Measurements from ENCODE around the gene FTO.

Gene FTO

DNA sequence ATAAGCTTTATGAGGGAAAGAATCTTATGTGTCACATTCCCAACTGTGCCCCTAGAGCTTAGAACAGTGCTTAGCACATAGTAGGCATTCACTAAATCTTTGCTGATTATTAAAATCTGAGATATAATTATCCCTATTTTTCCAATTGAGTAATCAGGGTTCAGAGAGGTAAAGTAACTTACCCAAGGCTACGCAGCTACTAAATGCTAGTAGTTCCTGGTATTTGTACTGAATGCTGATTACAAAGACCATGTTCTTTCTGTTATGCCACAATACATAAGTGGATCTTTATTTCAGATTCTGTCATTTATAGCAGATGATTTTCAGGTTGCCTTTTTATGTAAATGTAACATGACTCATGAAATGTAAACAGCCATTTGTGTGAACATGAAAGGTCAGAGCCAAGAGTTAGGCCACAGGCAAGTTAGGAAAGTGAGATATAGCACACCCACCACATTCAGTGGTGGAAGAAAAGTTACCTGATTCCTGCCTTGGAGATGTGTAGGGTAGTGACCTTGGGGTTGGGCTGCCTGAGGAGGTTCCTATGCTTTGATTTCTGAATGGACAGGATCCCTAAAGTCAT is 77.2 kb downstream of the FTO start:
- no peak for DNase-seq

DNA sequence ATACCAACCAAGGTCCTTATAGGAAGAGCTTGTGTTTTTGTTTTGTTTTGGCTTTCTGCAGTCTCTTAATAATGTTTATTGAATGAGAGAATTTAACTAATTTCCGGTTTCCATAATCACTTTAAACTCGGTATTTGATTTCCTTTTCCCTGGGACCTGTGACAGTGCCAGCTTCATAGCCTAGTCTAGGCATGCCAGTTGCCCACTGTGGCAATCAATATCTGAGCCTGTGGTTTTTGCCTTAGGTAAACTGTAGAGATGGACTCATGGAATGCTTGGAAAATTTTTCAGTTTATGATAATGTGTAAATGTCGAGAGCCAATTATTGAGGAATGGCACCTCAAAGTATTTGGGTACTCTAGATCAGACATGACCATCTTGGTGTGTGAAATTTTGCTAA is 78.2 kb downstream of the FTO start:
- no peak for DNase-seq

- no peak for DNase-seq
Measured at GRCh38 chr16:53784291-53784690, 80.3 kb downstream of the FTO start.

- no peak for DNase-seq
Measured at GRCh38 chr16:53785044-53785443, 81.1 kb downstream of the FTO start.

DNA sequence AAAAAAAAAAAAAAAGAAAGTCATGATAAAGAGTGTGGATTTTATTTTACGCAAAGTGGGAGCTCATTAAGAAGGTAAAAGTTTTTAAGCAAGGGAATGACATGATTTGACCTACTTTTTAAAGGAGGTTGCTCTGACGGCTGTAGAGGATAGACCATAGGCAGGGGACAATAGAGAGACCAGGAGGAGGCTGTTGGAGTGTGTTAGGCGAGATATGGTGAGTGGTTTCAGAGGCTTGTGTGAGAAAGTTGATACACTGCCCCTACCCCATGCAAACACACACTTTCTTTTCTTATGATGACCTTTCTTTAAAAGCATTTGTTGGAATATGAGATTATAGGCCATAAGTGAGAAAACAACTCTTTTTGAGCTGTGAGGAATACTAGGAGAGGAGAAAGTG is 82.0 kb downstream of the FTO start:
- no peak for DNase-seq

- no peak for DNase-seq
Measured at GRCh38 chr16:53787423-53787822, 83.5 kb downstream of the FTO start.

DNA sequence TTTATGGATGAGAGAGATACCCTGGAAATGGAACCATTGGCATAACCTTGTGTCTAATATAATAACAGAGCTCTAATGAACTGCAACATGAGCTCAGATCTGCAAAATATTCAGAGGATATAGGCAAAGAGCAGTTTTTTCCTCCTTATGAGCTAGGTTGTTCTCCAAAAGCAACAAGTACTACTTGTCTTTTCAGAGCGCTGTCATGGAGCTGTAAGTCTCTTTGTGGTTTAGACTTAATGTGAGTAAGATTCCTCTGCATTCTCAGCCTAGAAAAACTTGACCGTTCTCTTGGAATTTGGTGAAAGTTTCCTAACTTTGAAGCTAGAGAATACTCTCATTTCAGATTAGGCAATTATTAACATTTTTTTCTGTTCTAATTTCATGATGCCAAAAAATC is 85.2 kb downstream of the FTO start:
- DNase-seq: no peak

DNA sequence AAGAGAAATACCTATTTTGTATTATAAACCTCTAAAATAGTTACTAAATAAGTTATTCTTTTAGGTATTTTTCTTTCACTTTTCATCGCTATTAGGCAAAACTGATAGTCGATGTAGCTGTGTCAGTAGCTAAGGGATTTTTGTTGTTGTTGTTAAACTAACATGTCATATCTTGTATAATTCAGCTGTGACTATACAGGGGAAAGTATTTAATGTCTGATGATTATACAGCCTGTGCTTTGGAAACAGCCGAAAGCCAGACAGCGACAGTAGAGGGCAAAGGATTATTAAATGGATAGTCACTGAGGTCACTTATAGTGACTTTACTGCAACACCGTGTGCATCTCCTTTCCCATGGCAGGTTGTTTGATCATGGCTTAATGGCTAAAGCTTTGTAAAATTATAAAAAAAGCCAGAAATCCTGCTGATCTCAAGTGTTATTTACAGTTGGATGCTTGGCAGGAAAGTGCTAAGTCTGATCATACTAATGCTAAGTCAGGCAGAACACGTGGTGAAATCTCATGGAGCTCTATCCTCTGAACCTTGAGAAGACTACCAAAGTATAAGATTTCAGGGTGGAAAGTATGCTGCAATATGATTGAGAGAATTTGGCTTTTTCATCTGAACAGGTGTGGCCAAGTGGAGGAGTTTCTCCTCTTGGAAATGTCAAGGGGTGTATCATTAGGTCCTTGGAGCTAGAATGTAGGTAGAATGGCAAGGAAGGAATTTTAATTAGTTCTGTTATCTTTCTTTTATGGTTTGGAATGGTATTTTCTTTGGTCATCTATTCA is 88.4 kb downstream of the FTO start:
- no peak for DNase-seq

GRCh38 chr16:53803451-53803850 is 99.5 kb downstream of the FTO start:
- no peak for DNase-seq

DNA sequence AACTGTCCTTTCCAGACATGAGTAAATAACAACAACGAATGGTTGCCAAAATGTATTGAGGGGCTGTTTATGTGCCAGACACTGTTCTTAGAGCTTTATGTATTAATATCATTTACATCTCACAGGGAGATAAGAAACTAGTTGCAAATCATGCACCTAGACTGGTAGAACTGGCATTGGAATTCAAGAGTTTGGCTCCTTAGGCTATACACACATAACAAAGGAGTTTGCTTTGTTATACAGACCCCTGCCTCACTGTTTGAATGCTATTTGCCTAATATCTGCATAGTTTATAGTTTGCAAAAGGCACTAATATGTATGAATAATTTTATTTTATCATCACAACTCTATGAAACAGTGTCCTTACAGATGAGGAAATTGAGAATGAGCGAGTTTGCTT is 100.0 kb downstream of the FTO start:
- DNase-seq: no peak

DNA sequence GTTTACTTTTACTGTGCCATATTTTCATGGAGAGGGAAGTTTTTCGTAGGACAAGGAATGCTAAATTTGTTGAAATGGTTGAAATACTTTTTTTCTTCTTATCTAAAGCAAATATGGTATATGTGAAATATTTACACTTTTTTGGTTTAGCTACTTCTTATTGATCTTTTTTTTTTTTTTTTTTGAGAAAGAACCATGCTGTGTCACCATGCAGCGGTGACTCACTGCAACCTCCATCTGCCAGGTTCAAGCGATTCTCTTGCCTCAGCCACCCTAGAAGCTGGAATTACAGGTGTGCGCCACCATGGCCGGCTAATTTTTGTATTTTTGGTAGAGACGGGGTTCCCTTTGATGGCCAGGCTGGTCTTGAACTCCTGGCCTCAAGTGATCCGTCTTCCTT is 100.5 kb downstream of the FTO start:
- DNase-seq: no peak

GRCh38 chr16:53805113-53805512 is 101.2 kb downstream of the FTO start:
- peak in 1 of 56 donors; percentile 7 for DNase-seq

DNA sequence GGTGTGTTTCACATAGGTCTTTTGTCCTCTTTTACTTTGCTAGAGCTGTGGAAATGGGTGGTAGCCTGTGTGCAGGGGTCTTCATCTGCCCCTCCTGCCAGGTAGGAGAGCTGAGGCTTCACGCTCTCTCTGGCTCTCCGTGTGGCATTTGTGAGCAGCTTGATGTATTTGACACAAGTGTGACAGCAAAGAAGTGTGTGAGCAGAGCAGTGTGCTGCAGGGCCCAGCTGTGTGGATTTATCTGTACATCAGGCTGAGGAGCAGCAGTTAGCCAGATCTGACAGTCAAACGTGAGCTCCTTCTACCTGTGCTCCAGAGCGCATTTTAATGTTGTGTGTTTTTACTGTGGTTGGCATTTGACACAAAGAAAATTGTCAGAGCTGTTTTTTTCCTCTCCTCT is 101.8 kb downstream of the FTO start:
- peak in 3 of 56 donors; percentile 1 to 8 (median 4) for DNase-seq

GRCh38 chr16:53809088-53809932 is 105.4 kb downstream of the FTO start:
- DNase-seq: no peak

DNA sequence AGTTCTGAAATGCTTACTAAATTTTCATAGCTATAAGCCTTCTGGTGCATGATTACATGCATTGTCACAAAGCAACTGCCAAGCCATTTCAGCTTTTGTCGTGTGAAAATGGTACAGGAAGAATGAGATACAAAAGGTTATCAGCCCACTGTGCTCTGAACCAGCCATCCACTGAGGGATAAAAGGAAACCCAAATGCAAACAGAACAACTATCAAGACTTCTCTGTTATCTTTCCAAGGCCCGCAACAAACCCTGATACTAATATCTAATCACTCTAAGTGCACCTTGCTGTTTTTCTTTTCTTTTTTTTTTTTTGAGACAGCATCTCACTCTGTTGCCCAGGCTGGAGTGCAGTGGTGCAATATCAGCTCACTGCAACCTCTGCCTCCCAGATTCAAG is 109.0 kb downstream of the FTO start:
- no peak for DNase-seq

DNA sequence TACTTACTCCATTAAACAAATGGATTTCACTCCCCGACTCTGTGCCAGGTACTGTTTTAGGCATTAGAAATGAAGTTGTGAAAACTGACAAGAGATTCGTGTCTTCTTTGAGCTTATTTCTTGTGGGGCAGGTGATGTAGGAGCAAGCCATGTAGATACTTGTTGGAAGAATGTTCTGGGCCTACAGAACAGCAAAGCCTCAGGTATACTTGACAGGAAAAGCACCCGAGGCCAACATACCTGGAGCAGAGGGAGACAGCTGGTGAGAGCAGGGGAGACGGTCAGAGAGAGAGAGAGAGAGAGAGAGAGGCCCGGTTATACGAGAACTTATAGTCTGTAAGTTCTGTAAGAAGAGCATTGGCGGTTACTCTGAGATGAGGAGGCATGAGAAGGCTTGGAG is 110.8 kb downstream of the FTO start:
- DNase-seq: no peak

GRCh38 chr16:53816211-53816836 is 112.4 kb downstream of the FTO start:
- DNase-seq: no peak

DNA sequence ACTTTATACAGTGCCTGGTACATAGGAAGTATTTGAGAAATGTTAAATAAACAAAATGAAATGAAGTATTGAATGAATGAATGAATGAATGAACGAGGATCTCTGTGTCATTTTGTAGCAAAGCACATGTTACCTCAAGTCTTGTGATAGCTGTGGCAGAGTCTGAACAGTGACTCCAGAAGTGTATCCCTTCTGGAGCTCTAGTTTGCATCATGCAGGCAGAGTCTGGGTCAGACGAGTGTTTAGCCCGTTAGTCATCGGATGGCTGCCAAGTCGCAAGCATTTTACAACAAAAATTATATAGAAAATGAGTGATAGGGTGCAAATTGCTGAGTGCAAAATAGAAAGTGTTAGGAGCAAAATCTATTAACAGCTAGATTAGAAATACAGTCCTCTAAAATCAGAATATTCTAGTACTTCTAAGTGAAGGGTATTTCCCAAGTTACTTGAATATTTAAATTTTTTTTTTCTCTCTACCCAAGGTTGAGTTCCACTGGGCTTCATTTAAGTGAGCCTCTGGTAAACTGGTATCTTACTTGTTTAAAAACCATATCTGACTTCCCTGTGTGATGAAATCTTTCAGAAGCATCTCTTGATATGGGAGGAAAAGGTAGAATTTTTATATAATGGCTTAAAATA is 113.3 kb downstream of the FTO start:
- no peak for DNase-seq

DNA sequence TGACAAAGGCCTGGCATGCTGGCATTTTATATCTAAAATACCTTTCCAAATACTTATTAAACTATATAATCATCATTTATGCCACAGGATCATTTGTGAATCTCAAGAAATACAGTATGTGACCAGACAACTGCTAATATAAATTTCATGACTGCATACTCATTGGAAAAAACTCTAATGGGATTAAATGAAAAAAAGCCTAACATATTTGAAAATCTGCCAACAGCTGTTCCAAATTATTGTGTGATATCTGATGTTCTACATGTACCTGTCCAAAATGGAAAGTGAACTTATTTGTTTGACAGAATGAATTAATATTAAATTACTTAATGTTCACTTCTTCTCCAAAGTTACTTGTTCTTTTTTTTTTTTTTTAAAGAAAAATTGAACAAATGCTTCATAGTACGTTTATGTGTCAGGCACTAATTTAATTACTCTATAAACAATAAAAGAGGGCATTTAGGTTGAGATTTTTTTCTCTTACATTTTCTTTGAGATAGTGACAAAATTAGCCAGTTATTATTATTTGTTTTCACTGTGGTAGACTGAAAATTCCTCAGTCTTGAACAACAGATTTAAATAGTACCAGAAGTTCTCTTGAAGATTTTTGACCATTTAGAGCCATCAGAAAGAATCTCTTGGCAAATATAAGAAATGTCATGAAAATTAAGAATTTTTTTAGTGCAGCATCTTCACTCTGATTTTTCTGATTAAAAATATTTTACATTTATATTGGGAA is 114.0 kb downstream of the FTO start:
- DNase-seq: no peak

DNA sequence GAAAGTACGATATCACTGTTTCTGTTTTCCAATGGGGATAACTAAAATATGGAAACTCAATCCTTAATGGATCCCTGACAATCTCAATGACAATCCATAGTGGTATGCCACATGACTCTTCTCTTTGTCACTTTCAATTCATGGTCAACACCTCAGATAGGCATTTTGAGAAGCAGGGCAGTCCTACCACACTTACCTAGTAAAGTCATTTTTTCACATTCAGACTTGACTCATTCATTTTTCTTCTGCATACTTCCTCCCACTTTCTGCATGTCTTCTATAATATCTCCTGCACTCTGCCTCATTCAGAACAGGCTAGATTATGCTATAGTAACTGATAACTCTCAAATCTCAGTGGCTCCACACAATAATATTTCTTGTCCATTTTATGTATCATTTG is 117.5 kb downstream of the FTO start:
- DNase-seq: no peak
